Upper lobe of right lung (tissue), 1 donor: ENCODE measurements around the gene PHF23. TPM values are rescaled to one million over a fixed set of nuclear protein-coding genes. Genes with fewer than 3 reads are reported as not detected.

Experiments
- ATAC-seq: fragments of 200-7000 bp; cut with Tn5 transposase; one replicate; pipeline ENCODE4 v1.9.1; 2020; ENCODE audit warnings: mild to moderate bottlenecking, moderate library complexity
- DNase-seq: peaks from one replicate; pipeline ENCODE4 v3.0.0-alpha.2; 2020
- H3K27ac ChIP-seq: fragments of 200-600 bp; one replicate; pipeline ENCODE4 v1.8.0; 2022
- H3K27me3 ChIP-seq: fragments of 200-600 bp; one replicate; pipeline ENCODE4 v1.8.0; 2022; ENCODE audit warnings: mild to moderate bottlenecking
- H3K36me3 ChIP-seq: fragments of 200-600 bp; one replicate; pipeline ENCODE4 v1.8.0; 2022
- H3K4me1 ChIP-seq: fragments of 200-600 bp; one replicate; pipeline ENCODE4 v1.8.0; 2022
- H3K4me3 ChIP-seq: fragments of 200-600 bp; one replicate; pipeline ENCODE4 v1.8.0; 2022; ENCODE audit warnings: mild to moderate bottlenecking
- H3K9me3 ChIP-seq: fragments of 200-600 bp; one replicate; pipeline ENCODE4 v1.8.0; 2022
- intact Hi-C: fragments of 100-400 bp; cut with DNase I; formaldehyde crosslinking; loops from one replicate; pipeline ENCODE4 v1.11.0; 2022
- total RNA-seq: library from RNA; stranded (reverse); fragmentation: NEBNext Ultra II Directional; extraction: Animal tissue kit (Norgen Biotek cat#: 25700); gene quantifications from one replicate; pipeline ENCODE4 v1.2.1, GENCODE V29; 2021
- TF ChIP-seq, protein P1 (sequence below): fragments of 200-600 bp; IDR thresholded peaks from one replicate; pipeline ENCODE4 v1.8.0; 2022; ENCODE audit warnings: antibody characterized with exemption
- donor health status: DM: no; HTN: yes; CAD: no; lungs with severe emphysema.

The PHF23 gene
- total RNA-seq, 1 donor from 2014 or later, result 36.9 TPM

DNA sequence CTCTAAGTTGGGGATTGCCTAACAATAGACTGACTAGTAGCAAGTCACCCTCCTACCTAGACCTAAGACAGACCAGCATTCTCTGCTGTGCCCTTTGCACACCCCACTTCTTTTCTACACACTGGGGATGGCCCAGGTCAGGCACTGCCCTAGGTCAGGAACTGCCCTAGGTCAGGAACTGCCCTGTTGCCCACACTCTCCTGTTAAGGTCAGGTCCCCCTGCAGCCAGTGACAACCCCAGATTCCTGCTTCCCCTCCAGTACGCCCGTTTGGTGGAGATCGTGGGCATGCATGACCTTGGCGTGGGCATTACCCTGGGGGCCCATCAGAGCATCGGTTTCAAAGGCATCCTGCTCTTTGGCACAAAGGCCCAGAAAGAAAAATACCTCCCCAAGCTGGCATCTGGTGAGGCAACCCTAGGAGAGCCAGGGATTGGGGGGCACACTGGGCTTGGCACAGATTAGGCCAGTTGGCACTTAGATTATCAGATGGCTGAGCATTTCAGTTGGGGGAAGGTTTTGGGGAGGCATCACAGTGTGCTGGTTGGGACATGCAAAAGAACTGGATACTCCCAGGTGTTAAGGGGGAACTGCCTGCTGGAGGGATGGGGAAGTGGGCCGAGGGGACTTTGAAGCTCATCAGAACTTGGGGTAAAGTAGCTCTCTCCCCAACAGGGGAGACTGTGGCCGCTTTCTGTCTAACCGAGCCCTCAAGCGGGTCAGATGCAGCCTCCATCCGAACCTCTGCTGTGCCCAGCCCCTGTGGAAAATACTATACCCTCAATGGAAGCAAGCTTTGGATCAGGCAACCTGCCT, 17.8 kb downstream of the PHF23 start:
- TF ChIP-seq, protein P1, sequence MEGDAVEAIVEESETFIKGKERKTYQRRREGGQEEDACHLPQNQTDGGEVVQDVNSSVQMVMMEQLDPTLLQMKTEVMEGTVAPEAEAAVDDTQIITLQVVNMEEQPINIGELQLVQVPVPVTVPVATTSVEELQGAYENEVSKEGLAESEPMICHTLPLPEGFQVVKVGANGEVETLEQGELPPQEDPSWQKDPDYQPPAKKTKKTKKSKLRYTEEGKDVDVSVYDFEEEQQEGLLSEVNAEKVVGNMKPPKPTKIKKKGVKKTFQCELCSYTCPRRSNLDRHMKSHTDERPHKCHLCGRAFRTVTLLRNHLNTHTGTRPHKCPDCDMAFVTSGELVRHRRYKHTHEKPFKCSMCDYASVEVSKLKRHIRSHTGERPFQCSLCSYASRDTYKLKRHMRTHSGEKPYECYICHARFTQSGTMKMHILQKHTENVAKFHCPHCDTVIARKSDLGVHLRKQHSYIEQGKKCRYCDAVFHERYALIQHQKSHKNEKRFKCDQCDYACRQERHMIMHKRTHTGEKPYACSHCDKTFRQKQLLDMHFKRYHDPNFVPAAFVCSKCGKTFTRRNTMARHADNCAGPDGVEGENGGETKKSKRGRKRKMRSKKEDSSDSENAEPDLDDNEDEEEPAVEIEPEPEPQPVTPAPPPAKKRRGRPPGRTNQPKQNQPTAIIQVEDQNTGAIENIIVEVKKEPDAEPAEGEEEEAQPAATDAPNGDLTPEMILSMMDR, result no peak
- no peak overlapping the region for H3K4me3 ChIP-seq
- H3K9me3 ChIP-seq, result no peaks in the 10 kb centered on the region
- H3K36me3 ChIP-seq, result peaks cover 52% of the 10 kb centered on the region
- intact Hi-C loops, result no loop called here
- H3K27me3 ChIP-seq, result no peaks in the 10 kb centered on the region
- peak overlapping the region; percentile 95 for H3K27ac ChIP-seq
- peaks cover 38% of the 10 kb centered on the region for H3K4me1 ChIP-seq
- ATAC-seq (no peak), DNase-seq (no peak)

DNA sequence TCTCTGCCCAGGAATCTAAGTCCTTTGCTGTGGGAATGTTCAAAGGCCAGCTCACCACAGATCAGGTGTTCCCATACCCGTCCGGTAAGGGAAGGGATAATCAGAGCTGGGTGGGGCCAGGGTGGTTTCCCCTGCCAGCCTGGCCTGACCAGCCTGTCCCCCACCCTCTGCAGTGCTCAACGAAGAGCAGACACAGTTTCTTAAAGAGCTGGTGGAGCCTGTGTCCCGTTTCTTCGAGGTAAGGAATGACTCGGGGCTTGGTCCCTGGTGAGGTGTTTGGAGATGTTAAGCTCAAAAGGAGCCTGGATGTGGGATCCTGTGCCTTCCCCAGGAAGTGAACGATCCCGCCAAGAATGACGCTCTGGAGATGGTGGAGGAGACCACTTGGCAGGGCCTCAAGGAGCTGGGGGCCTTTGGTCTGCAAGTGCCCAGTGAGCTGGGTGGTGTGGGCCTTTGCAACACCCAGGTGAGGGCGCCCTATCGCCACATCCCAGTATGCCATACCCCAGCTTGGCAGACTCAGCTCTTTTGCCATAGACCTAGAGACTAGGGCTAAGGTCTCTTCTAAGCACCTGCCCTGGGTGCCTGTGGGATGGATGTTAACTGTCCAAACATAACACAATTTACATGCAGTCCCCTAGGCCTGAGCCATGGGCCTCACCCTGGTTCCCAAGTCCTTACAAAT, 18.5 kb downstream of the PHF23 start:
- peaks cover 46% of the 10 kb centered on the region for H3K4me1 ChIP-seq
- peak overlapping the region; percentile 95 for H3K27ac ChIP-seq
- TF ChIP-seq, protein P1, result peak; percentile 49
- H3K4me3 ChIP-seq, result peak overlapping the region; percentile 98
- ATAC-seq (peak; percentile 52), DNase-seq (peak; percentile 84)
- H3K36me3 ChIP-seq, result peaks cover 45% of the 10 kb centered on the region
- intact Hi-C loops, result no loop called here
- no peaks in the 10 kb centered on the region for H3K27me3 ChIP-seq
- no peaks in the 10 kb centered on the region for H3K9me3 ChIP-seq

DNA sequence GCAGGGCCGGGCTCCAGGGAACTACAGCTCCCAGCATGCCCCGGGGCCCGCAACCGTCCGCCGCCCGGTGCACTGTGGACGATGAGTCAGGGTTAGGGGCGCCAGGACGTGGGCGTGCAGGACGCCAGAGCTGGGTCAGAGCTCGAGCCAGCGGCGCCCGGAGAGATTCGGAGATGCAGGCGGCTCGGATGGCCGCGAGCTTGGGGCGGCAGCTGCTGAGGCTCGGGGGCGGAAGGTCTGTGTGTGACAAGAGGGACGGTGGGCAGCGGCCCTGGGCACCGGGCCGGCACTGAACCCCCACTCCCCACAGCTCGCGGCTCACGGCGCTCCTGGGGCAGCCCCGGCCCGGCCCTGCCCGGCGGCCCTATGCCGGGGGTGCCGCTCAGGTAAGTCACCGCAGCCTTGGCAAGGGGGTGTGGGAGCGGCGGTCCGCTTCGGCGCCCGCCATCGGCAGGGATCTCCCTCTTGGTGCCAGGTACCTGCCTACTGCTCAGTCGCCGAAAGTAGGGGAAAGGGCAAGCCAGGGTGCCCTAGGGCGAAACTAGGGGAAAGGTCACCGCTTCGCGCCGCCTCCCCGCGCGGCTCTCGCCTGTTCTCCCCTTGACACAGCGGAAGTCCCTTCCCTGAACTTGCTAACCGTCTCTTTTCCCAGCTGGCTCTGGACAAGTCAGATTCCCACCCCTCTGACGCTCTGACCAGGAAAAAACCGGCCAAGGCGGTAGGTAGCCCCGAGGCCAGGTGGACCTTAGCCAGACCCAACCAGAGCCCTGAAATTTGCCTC, 19.3 kb downstream of the PHF23 start, which contains the start of the genes ACADVL and DLG4:
Gene ACADVL, plus strand, starts transcription at position 127 of the 781 bp plus-strand sequence. Its CDS starts 47 bp downstream, at position 174.
Gene DLG4, minus strand, starts transcription at position 25 of the 781 bp plus-strand sequence.
- peaks cover 53% of the 10 kb centered on the region for H3K4me1 ChIP-seq
- ATAC-seq, result peak; percentile 86
- peak within 1 kb of the TSS; percentile 95 for H3K27ac ChIP-seq
- intact Hi-C loops, result no loop called here
- H3K4me3 ChIP-seq, result peak within 1 kb of the TSS; percentile 98
- H3K9me3 ChIP-seq, result no peaks in the 10 kb centered on the region
- TF ChIP-seq, protein P1, result no peak
- H3K36me3 ChIP-seq, result peaks cover 37% of the 10 kb centered on the region
- DNase-seq, result peak; percentile 95
- no peaks in the 10 kb centered on the region for H3K27me3 ChIP-seq

DNA sequence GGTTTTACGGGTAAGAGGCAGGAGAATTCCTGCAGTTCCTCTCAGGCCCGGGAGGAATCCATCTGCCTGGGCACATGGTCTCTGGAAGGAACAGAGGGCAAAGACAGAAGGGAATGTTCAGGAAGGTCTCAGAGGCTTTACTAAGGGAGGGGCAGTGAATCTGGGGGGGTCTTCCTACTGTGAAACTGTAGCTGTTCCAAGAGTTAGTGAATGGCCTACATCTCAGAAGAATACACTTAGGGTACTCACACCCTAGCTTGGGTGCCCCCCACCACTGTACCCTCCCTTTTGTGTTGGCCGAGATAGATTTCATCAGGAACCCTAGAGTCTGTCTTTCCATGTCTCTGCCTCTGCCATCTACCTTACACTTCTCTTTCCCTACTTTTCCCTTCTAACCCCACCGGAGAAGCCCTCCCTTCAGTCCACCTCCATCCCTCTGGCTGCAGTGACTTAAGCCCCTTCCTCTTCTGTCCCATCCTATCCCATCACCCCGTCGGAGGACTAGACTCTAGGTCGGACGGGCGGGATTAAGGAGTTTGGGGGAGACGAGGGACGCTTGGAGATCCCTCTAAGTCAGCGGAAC, 19.9 kb downstream of the PHF23 start:
- intact Hi-C loops, result no loop called here
- no peak for DNase-seq
- peaks cover 30% of the 10 kb centered on the region for H3K36me3 ChIP-seq
- no peak for ATAC-seq
- H3K9me3 ChIP-seq, result no peaks in the 10 kb centered on the region
- no peaks in the 10 kb centered on the region for H3K27me3 ChIP-seq
- H3K27ac ChIP-seq, result peak overlapping the region; percentile 95
- TF ChIP-seq, protein P1, result no peak
- peaks cover 59% of the 10 kb centered on the region for H3K4me1 ChIP-seq
- peak overlapping the region; percentile 98 for H3K4me3 ChIP-seq

DNA sequence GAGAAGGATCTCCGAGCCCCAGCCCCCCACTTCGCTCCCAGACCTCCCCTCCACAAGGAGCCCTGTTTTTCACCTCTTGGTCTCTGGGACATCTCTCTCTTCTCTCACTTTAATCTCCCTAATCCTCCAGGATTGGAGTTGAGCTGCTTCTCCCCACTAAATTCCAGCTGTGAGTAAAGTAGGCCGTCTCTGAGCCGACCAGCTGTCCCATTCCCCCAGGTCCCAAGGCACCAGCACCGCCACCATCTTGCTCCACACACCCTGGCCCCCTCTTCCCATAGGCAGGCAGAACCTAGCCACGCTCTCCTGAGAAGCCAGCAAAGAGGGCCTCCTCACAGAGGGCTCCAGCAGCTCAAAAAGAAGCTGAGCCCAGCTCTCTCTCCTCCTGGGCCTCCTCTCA, 20.5 kb downstream of the PHF23 start:
- H3K27me3 ChIP-seq, result no peaks in the 10 kb centered on the region
- peaks cover 25% of the 10 kb centered on the region for H3K36me3 ChIP-seq
- TF ChIP-seq, protein P1, result no peak
- no peak overlapping the region for H3K4me3 ChIP-seq
- peaks cover 59% of the 10 kb centered on the region for H3K4me1 ChIP-seq
- intact Hi-C loops, result no loop called here
- no peak for DNase-seq
- no peak overlapping the region for H3K27ac ChIP-seq
- no peaks in the 10 kb centered on the region for H3K9me3 ChIP-seq
- ATAC-seq, result no peak
